Neural cell (in vitro differentiated cells): ENCODE measurements around the gene C10orf105. TPM values are rescaled to one million over a fixed set of nuclear protein-coding genes. Genes with fewer than 3 reads are reported as not detected.

ENCODE experiments used
- H2AFZ ChIP-seq: fragments of 200-600, 300-800 bp; sonication (generic), shearing (Covaris generic); 2 replicates; pipeline ENCODE4 v1.6.0; 2014; ENCODE audit warnings: low read depth, mild to moderate bottlenecking, antibody characterized with exemption, low read length, moderate library complexity
- H3F3A ChIP-seq: fragments of 200-600 bp; shearing (Covaris generic); 2 replicates; pipeline ENCODE4 v1.6.1; 2016; ENCODE audit warnings: mild to moderate bottlenecking, moderate library complexity, mixed read lengths, antibody characterized with exemption, low read length; ENCODE audit not compliant: insufficient read depth, poor library complexity, severe bottlenecking
- H3K27ac ChIP-seq: fragments of 200-600, 300-800 bp; sonication (generic), shearing (Covaris generic); 2 replicates; pipeline ENCODE4 v1.5.1; 2014; ENCODE audit warnings: mild to moderate bottlenecking, low read length, moderate library complexity
- H3K27me3 ChIP-seq: fragments of 300-800, 200-600 bp; sonication (generic), shearing (Covaris generic); 2 replicates; pipeline ENCODE4 v1.6.0; 2014; ENCODE audit warnings: mild to moderate bottlenecking, low read depth, low read length, moderate library complexity; ENCODE audit not compliant: insufficient read depth
- H3K36me3 ChIP-seq: fragments of 300-800, 200-600 bp; sonication (generic), shearing (Covaris generic); 2 replicates; pipeline ENCODE4 v1.5.1; 2014; ENCODE audit warnings: mild to moderate bottlenecking, antibody characterized with exemption, low read length, moderate library complexity; ENCODE audit not compliant: insufficient read depth
- H3K4me2 ChIP-seq: fragments of 300-800, 200-600 bp; sonication (generic), shearing (Covaris generic); 2 replicates; pipeline ENCODE4 v1.6.0; 2014; ENCODE audit warnings: mild to moderate bottlenecking, low read length
- H3K4me3 ChIP-seq: fragments of 300-800, 200-600 bp; sonication (generic), shearing (Covaris generic); 2 replicates; pipeline ENCODE4 v1.5.1; 2014; ENCODE audit warnings: mild to moderate bottlenecking, low read length, moderate library complexity
- H3K79me2 ChIP-seq: fragments of 200-600 bp; shearing (Covaris generic); replicated peaks from 2 replicates; pipeline ENCODE4 v1.6.0; 2014; ENCODE audit warnings: mild to moderate bottlenecking, low read length, moderate library complexity; ENCODE audit not compliant: insufficient read depth
- H3K9ac ChIP-seq: fragments of 300-800, 200-600 bp; sonication (generic), shearing (Covaris generic); 2 replicates; pipeline ENCODE4 v1.6.1; 2016; ENCODE audit warnings: mild to moderate bottlenecking, low read length, mixed read lengths
- H3K9me2 ChIP-seq: fragments of 200-600 bp; shearing (Covaris generic); 2 replicates; pipeline ENCODE4 v1.6.1; 2016; ENCODE audit warnings: mild to moderate bottlenecking, low read length, mixed read lengths; ENCODE audit not compliant: insufficient read depth
- H3K9me3 ChIP-seq: fragments of 200-600, 300-800 bp; sonication (generic), shearing (Covaris generic); 2 replicates; pipeline ENCODE4 v1.6.1; 2016; ENCODE audit warnings: mild to moderate bottlenecking, mixed run types, low read length, moderate library complexity, mixed read lengths
- H4K20me1 ChIP-seq: fragments of 200-600 bp; shearing (Covaris generic); 2 replicates; pipeline ENCODE4 v1.6.1; 2016; ENCODE audit warnings: mild to moderate bottlenecking, mixed run types; ENCODE audit not compliant: insufficient read depth
- EP300 ChIP-seq: fragments of 450-650 bp; conservative IDR thresholded peaks from 2 replicates; pipeline ENCODE4 v1.6.1; 2014; ENCODE audit warnings: antibody characterized with exemption, mild to moderate bottlenecking, moderate library complexity; ENCODE audit not compliant: poor library complexity, severe bottlenecking
- EZH2 ChIP-seq: fragments of 200-600, 300-800 bp; shearing (Covaris generic), sonication (generic); IDR thresholded peaks from 2 replicates; pipeline ENCODE4 v1.6.1; 2014; ENCODE audit warnings: antibody characterized with exemption, low read length, borderline replicate concordance, mild to moderate bottlenecking; ENCODE audit not compliant: insufficient read depth, poor library complexity, severe bottlenecking
- MXI1 ChIP-seq: fragments of 450-650 bp; conservative IDR thresholded peaks from 2 replicates; pipeline ENCODE4 v1.6.1; 2014; ENCODE audit warnings: antibody characterized with exemption, mild to moderate bottlenecking; ENCODE audit not compliant: poor library complexity, severe bottlenecking
- POLR2AphosphoS5 ChIP-seq: IDR thresholded peaks from 2 replicates; pipeline ENCODE4 v1.6.1; 2012
- RAD21 ChIP-seq: fragments of 450-650 bp; conservative IDR thresholded peaks from 2 replicates; pipeline ENCODE4 v1.6.1; 2014; ENCODE audit warnings: antibody characterized with exemption, mild to moderate bottlenecking, moderate library complexity
- SMC3 ChIP-seq: fragments of 450-650 bp; conservative IDR thresholded peaks from 2 replicates; pipeline ENCODE4 v1.6.1; 2014; ENCODE audit warnings: antibody characterized with exemption, mild to moderate bottlenecking, moderate library complexity; ENCODE audit not compliant: poor library complexity
- TAF1 ChIP-seq: IDR thresholded peaks from 2 replicates; pipeline ENCODE4 v1.6.1; 2012; ENCODE audit warnings: low read depth
- polyA plus RNA-seq: library from polyadenylated mRNA; depleted of rRNA; stranded (reverse); fragments of >200 nt; gene quantifications from 2 replicates; pipeline ENCODE4 v1.2.3, GENCODE V29; 2014
- TF ChIP-seq, protein P1 (sequence below): fragments of 450-650 bp; IDR thresholded peaks from 2 replicates; pipeline ENCODE4 v1.5.1; 2014; ENCODE audit warnings: antibody characterized with exemption, mild to moderate bottlenecking, moderate library complexity; ENCODE audit not compliant: poor library complexity, severe bottlenecking
- TF ChIP-seq, protein P2 (sequence below): IDR thresholded peaks from 2 replicates; pipeline ENCODE4 v1.6.1; 2012; ENCODE audit warnings: borderline replicate concordance

The C10orf105 gene
- polyA plus RNA-seq, 1 donor from 2014 or later, result 0.11 TPM

DNA sequence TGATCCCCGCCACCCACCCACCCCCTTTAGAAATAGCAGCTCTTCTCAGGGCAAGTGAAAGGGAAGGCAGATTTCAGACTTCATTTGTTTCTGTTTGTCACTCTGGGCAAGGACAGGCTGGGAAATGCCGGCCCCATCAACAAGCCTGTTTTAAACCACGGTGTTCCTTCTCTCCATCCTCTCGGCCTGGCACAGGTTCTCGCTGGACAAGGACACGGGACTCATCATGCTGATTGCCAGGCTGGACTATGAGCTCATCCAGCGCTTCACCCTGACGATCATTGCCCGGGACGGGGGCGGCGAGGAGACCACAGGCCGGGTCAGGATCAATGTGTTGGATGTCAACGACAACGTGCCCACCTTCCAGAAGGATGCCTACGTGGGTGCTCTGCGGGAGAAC, 42.3 kb downstream of the C10orf105 start:
- Histone ChIP-seq H3K27ac (no peak overlapping the region), H3K36me3 (no peaks in the 10 kb centered on the region), H3K9me3 (no peaks in the 10 kb centered on the region)

DNA sequence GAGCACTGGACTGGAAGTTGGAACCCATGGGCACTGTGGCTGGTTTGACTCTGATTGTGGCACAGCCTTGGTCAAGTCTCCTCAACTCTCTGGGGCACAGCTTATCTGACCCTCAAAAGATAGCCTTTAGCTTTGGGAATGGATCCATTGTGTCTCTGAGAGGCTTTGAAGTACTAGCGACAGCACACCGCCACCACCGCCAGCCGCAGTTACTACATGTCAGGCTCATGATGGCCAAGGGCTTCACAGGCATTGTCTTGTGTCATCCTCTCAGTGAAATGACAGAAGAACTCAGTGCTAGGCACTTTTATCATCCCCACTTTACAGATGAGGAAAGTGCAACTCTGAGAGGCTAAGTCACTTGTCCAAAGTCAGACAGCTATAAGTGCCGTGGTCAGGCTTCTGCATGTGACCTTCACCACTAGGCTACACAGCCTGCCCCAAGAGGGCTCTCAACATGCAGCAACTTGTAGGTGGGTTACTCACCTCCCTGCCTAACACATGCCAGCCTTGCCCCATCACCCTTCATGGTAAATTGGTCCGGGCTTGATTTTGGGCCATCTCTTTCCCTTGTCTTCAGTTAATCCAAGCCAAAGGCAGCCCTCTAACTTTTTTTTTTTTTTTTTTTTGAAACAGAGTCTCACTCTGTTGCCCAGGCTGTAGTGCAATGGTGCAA, 44.1 kb downstream of the C10orf105 start:
- Histone ChIP-seq H3K9ac (no peak overlapping the region), H3K27me3 (no peaks in the 10 kb centered on the region), H3K36me3 (no peaks in the 10 kb centered on the region), H3K79me2 (no peaks in the 10 kb centered on the region), H3K9me3 (no peaks in the 10 kb centered on the region), H3K27ac (no peak overlapping the region), H4K20me1 (no peaks in the 10 kb centered on the region), H2AFZ (no peak overlapping the region), H3K9me2 (no peaks in the 10 kb centered on the region), H3K4me3 (no peak overlapping the region), H3F3A (no peaks in the 10 kb centered on the region), H3K4me2 (no peak overlapping the region)
- TF ChIP-seq MXI1 (no peak), TAF1 (no peak), POLR2AphosphoS5 (no peak), SMC3 (no peak), EZH2 (no peak), RAD21 (no peak), EP300 (no peak)
- TF ChIP-seq, protein P1, sequence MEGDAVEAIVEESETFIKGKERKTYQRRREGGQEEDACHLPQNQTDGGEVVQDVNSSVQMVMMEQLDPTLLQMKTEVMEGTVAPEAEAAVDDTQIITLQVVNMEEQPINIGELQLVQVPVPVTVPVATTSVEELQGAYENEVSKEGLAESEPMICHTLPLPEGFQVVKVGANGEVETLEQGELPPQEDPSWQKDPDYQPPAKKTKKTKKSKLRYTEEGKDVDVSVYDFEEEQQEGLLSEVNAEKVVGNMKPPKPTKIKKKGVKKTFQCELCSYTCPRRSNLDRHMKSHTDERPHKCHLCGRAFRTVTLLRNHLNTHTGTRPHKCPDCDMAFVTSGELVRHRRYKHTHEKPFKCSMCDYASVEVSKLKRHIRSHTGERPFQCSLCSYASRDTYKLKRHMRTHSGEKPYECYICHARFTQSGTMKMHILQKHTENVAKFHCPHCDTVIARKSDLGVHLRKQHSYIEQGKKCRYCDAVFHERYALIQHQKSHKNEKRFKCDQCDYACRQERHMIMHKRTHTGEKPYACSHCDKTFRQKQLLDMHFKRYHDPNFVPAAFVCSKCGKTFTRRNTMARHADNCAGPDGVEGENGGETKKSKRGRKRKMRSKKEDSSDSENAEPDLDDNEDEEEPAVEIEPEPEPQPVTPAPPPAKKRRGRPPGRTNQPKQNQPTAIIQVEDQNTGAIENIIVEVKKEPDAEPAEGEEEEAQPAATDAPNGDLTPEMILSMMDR, result no peak
- TF ChIP-seq, protein P2, sequence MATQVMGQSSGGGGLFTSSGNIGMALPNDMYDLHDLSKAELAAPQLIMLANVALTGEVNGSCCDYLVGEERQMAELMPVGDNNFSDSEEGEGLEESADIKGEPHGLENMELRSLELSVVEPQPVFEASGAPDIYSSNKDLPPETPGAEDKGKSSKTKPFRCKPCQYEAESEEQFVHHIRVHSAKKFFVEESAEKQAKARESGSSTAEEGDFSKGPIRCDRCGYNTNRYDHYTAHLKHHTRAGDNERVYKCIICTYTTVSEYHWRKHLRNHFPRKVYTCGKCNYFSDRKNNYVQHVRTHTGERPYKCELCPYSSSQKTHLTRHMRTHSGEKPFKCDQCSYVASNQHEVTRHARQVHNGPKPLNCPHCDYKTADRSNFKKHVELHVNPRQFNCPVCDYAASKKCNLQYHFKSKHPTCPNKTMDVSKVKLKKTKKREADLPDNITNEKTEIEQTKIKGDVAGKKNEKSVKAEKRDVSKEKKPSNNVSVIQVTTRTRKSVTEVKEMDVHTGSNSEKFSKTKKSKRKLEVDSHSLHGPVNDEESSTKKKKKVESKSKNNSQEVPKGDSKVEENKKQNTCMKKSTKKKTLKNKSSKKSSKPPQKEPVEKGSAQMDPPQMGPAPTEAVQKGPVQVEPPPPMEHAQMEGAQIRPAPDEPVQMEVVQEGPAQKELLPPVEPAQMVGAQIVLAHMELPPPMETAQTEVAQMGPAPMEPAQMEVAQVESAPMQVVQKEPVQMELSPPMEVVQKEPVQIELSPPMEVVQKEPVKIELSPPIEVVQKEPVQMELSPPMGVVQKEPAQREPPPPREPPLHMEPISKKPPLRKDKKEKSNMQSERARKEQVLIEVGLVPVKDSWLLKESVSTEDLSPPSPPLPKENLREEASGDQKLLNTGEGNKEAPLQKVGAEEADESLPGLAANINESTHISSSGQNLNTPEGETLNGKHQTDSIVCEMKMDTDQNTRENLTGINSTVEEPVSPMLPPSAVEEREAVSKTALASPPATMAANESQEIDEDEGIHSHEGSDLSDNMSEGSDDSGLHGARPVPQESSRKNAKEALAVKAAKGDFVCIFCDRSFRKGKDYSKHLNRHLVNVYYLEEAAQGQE, result no peak

More for the DNA sequence above, 42.3 kb downstream of the C10orf105 start:
- Histone ChIP-seq H3K9me2 (no peaks in the 10 kb centered on the region), H3K4me3 (no peak overlapping the region), H4K20me1 (no peaks in the 10 kb centered on the region), H3F3A (no peaks in the 10 kb centered on the region), H3K4me2 (no peak overlapping the region), H2AFZ (no peak overlapping the region), H3K79me2 (no peaks in the 10 kb centered on the region), H3K9ac (no peak overlapping the region), H3K27me3 (no peaks in the 10 kb centered on the region)
- TF ChIP-seq SMC3, result no peak
- TF ChIP-seq TAF1, result no peak
- TF ChIP-seq, protein P1, result no peak
- TF ChIP-seq POLR2AphosphoS5, result no peak
- TF ChIP-seq, protein P2, result no peak
- no peak for TF ChIP-seq MXI1
- TF ChIP-seq EP300, result no peak
- no peak for TF ChIP-seq EZH2
- TF ChIP-seq RAD21, result no peak
